Measurements from ENCODE around the gene MZB1.

- TF ChIP-seq EZH2 (IDR thresholded peaks at IDR 0.05; ENCODE audit: borderline replicate concordance, insufficient read depth, low read length, poor library complexity, severe bottlenecking) (no peak), RAD21 (conservative IDR thresholded peaks at IDR 0.05) (no peak), CTCF (IDR thresholded peaks at IDR 0.05; ENCODE audit: poor library complexity, severe bottlenecking) (no peak), EP300 (conservative IDR thresholded peaks at IDR 0.05; ENCODE audit: poor library complexity, severe bottlenecking) (no peak), MXI1 (conservative IDR thresholded peaks at IDR 0.05; ENCODE audit: poor library complexity, severe bottlenecking) (no peak), REST (IDR thresholded peaks at IDR 0.05; ENCODE audit: borderline replicate concordance) (no peak)
Measured at GRCh38 chr5:139382807-139383206, 6.9 kb downstream of the MZB1 start.

Measured in neural cell (in vitro differentiated cells).